ENCODE measurements around the gene DPM1.

DPM1 gene

DNA sequence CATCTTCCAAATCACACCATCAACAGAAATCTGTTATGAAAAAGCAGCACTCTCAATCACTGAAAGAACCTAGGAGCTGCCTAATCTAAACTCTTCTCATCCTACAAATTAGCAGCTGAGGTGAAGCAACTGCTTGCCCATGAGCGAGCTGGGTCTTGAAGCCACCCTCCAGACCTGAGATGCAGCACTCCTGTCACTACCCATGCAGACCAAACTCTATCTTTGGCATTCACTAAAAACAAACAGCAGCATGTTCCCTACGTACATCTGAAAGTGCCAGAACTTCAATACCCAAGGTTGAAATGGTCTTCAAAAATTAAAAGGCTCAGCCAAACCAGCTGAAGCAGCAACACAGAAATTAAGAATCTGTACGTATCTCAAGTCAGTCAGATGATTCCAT, 41.4 kb downstream of the DPM1 start:
- peaks cover 79% of the 10 kb centered on the region for H4K20me1 ChIP-seq (ENCODE audit: insufficient read depth)
- H3K9ac ChIP-seq = no peak overlapping the region
- no peak overlapping the region for H3K27ac ChIP-seq
- peaks cover 5% of the 10 kb centered on the region; the same call in 1 of the 2 replicates for H3K36me3 ChIP-seq (ENCODE audit: insufficient read depth)
- TF ChIP-seq, protein P1, sequence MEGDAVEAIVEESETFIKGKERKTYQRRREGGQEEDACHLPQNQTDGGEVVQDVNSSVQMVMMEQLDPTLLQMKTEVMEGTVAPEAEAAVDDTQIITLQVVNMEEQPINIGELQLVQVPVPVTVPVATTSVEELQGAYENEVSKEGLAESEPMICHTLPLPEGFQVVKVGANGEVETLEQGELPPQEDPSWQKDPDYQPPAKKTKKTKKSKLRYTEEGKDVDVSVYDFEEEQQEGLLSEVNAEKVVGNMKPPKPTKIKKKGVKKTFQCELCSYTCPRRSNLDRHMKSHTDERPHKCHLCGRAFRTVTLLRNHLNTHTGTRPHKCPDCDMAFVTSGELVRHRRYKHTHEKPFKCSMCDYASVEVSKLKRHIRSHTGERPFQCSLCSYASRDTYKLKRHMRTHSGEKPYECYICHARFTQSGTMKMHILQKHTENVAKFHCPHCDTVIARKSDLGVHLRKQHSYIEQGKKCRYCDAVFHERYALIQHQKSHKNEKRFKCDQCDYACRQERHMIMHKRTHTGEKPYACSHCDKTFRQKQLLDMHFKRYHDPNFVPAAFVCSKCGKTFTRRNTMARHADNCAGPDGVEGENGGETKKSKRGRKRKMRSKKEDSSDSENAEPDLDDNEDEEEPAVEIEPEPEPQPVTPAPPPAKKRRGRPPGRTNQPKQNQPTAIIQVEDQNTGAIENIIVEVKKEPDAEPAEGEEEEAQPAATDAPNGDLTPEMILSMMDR (conservative IDR thresholded peaks at IDR 0.05; ENCODE audit: low read depth, low read length) = no peak
- peaks cover 99% of the 10 kb centered on the region for H3K79me2 ChIP-seq (ENCODE audit: insufficient read depth, low read depth)
- H3K27me3 ChIP-seq (ENCODE audit: insufficient read depth, low read depth) = no peaks in the 10 kb centered on the region
- peaks cover 76% of the 10 kb centered on the region for H3K4me1 ChIP-seq (ENCODE audit: low read depth, poor library complexity, severe bottlenecking)
- no peak overlapping the region for H3K4me2 ChIP-seq
- H3K4me3 ChIP-seq (IDR thresholded peaks at IDR 0.05; ENCODE audit: insufficient read depth, low read depth, low read length) = no peak overlapping the region
- H2AFZ ChIP-seq (ENCODE audit: low read depth) = no peak overlapping the region

GRCh38 chr20:50916257-50916656, 42.1 kb downstream of the DPM1 start:
- H3K79me2 ChIP-seq (ENCODE audit: insufficient read depth, low read depth) = peaks cover 99% of the 10 kb centered on the region
- no peak overlapping the region for H3K4me3 ChIP-seq (IDR thresholded peaks at IDR 0.05; ENCODE audit: insufficient read depth, low read depth, low read length)
- H4K20me1 ChIP-seq (ENCODE audit: insufficient read depth) = peaks cover 79% of the 10 kb centered on the region
- no peak overlapping the region for H3K27ac ChIP-seq
- no peak overlapping the region for H3K4me2 ChIP-seq
- no peak overlapping the region for H3K9ac ChIP-seq
- TF ChIP-seq, protein P1 (conservative IDR thresholded peaks at IDR 0.05; ENCODE audit: low read depth, low read length) = no peak
- H3K27me3 ChIP-seq (ENCODE audit: insufficient read depth, low read depth) = no peaks in the 10 kb centered on the region
- H3K36me3 ChIP-seq (ENCODE audit: insufficient read depth) = peaks cover 5% of the 10 kb centered on the region; the same call in 1 of the 2 replicates
- peaks cover 76% of the 10 kb centered on the region for H3K4me1 ChIP-seq (ENCODE audit: low read depth, poor library complexity, severe bottlenecking)
- H2AFZ ChIP-seq (ENCODE audit: low read depth) = no peak overlapping the region

DNA sequence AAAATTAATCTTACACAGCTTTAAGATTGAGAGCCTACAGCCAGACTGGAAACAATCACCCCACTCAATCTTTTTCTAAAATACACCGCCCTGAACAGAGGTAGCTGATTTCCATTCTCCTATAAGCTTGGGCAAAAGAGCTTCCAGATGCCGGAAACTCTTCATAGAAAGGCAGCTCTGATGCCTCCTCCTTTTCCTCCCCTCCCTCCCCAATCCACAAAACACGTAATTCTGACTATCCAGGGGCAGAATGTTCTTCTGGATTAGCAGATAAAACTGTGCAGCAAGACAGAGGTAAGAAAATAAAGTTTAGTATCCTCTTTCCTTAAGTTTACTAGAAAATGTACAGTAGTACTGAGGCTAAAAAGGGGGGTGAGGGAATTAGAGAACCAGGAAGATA, 42.9 kb downstream of the DPM1 start:
- Histone ChIP-seq H3K4me2 (no peak overlapping the region), H2AFZ (ENCODE audit: low read depth) (no peak overlapping the region), H3K36me3 (ENCODE audit: insufficient read depth) (peaks cover 5% of the 10 kb centered on the region; the same call in 1 of the 2 replicates), H3K4me1 (ENCODE audit: low read depth, poor library complexity, severe bottlenecking) (peaks cover 77% of the 10 kb centered on the region), H3K27ac (no peak overlapping the region), H3K27me3 (ENCODE audit: insufficient read depth, low read depth) (no peaks in the 10 kb centered on the region), H3K4me3 (IDR thresholded peaks at IDR 0.05; ENCODE audit: insufficient read depth, low read depth, low read length) (no peak overlapping the region), H4K20me1 (ENCODE audit: insufficient read depth) (peaks cover 79% of the 10 kb centered on the region), H3K9ac (no peak overlapping the region), H3K79me2 (ENCODE audit: insufficient read depth, low read depth) (peaks cover 99% of the 10 kb centered on the region)
- TF ChIP-seq, protein P1 (conservative IDR thresholded peaks at IDR 0.05; ENCODE audit: low read depth, low read length) = no peak

- Histone ChIP-seq H4K20me1 (ENCODE audit: insufficient read depth) (peaks cover 82% of the 10 kb centered on the region), H3K27me3 (ENCODE audit: insufficient read depth, low read depth) (no peaks in the 10 kb centered on the region), H3K27ac (no peak overlapping the region), H3K4me3 (IDR thresholded peaks at IDR 0.05; ENCODE audit: insufficient read depth, low read depth, low read length) (no peak overlapping the region), H3K36me3 (ENCODE audit: insufficient read depth) (peaks cover 10% of the 10 kb centered on the region; the same call in 1 of the 2 replicates), H3K4me1 (ENCODE audit: low read depth, poor library complexity, severe bottlenecking) (peaks cover 83% of the 10 kb centered on the region), H3K4me2 (peak overlapping the region; percentile 17; the same call in 1 of the 2 replicates), H2AFZ (ENCODE audit: low read depth) (no peak overlapping the region), H3K79me2 (ENCODE audit: insufficient read depth, low read depth) (peaks cover 99% of the 10 kb centered on the region), H3K9ac (no peak overlapping the region)
- TF ChIP-seq, protein P1 (conservative IDR thresholded peaks at IDR 0.05; ENCODE audit: low read depth, low read length) = no peak
Measured at GRCh38 chr20:50913690-50914375, 44.5 kb downstream of the DPM1 start.

All from KMS-11 (cell line).